Inflammatory macrophage (primary cell): ENCODE measurements around the gene FKTN.
A peak's percentile ranks its signal among the peaks of the same experiment; 100 is the strongest.

Experiments
- DNase-seq, 2 donors: peaks; one replicate each; pipeline ENCODE4 v3.0.0-alpha.2; 2020 to 2022

Gene FKTN

DNA sequence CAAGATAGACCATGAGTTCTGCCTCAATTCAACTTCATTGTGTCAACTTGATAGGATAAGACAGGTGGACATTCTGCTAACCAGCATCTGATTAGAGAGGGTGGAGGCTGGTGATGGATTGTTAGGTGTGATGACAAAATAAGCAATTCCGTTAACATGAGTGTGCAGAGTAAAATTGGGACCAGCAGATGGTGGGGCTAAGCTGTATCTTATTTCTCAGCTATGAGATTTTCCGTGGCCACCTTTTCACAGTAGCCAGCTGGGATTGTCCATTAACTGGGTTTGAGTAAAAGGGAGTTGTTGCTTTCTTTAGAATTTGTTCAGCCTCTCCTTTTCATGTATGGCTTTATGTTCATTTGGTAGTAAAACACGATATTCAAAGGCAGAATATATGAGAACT, 75.5 kb downstream of the FKTN start:
- no peak for DNase-seq

DNA sequence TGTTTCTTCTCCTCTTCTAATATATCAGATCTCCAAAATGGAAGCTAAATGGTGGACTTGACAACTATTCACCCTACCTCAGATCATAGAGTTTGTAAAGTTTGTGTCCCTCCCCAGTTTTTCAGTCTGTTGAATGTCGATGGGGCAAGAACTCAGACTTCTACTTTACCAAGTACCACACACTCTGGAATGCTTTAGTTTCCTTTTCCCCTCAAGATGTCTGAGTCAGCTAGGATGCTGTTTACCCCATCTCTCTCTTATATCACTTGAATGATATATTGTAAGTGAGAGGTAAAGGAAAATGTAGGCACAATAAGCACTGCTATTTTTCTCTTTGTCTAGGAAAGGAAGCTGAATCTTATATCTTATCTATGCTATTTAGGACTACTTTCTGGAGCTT, 78.4 kb downstream of the FKTN start:
- DNase-seq, result no peak

DNA sequence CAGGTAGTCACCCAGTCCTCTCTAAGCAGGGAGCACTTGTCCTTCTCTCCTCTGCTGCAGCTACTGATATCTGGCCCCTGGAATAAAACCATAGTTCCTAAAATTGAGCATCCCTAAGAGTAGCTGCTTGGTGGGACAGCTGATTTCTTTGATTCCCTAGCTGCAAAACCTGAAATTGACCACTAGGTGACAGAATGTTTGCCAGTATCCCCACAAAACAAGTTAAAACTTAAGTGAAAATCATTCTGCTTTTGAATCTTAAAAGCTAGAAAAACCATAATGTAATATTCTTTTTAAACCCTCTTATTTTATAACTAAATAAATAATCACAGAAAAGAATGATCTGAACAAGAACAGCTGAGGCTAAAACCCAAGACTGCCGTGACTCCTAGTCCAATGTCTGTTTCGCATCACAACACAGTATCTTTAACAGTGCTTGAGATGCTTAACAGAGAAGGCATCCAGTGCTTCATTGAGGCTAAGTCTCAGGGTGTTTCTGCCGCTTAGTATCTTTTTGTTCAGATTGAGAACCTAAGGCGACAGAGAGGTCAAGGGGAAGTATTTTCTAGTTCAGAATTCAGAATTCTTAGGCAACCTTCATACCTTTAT, 80.0 kb downstream of the FKTN start:
- DNase-seq, result no peak

DNA sequence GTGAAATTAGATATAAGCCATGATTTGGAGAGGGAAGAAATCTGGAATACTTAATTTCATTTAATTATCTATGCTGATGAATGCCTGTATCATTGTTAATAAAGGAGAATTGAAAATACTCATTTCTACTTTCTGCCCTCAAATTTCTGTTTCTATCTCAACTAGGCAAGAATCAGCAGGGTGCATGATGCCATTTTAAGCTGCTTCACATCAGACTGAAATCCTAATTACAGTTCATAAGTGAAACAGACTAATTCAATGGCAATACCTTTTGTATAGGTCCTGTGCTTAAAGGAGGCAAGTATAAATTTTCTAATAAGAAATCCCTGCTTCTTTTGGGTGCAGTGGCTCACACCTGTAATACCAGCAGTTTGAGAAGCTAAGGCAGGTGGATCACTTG, 82.0 kb downstream of the FKTN start:
- DNase-seq, result no peak

DNA sequence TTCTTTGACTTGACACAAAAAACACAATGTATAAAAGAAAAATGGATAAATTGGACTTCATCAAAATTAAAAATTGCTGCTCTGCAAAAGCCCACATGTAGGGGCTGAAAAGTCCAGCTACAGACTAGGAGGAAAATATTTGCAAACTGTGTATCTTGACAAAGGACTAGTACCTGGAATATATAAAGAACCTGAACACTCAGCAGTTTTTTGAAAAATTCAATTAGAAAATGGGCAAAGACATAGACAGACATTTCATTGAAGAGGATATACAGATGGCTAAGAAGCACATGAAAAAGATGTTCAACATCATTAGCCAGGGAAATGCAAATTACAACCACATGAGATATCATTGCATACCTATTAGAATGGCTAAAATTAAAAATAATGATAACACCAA, 85.9 kb downstream of the FKTN start:
- DNase-seq, result no peak

DNA sequence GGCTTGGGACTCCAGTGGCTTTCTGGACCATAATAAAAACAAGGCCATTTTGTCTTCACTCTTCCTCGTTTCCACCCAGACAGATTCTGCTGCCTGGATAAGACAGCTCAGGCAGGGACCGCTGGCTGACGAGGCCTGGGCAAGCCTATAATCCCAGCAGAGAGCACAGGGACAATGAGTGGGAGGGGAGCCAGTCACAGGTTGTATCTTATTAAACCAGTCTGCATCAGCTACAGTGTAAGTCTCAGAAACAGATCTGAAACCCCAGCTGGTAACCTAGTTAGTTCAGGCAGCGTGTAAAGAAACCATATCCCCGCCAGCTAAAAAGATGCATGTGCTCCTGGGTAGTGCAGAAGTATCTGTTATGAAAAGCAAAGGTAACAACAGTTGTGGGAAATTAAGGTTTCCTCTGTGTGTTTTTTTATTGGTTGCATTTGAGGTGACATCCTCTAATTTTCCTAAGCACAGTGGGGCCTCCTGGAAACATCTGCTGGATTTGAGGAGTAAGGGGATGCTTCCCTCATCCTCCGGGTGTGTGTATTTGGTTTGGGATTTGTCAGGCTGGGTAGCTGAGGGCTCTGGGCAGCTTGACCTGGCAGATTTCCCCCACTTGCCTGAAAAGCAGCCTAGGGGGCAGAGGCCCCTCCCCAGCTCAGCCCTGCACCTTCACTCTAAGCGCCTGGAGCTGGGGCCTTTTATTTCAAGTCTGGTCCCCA, 89.1 kb downstream of the FKTN start:
- DNase-seq, result no peak

DNA sequence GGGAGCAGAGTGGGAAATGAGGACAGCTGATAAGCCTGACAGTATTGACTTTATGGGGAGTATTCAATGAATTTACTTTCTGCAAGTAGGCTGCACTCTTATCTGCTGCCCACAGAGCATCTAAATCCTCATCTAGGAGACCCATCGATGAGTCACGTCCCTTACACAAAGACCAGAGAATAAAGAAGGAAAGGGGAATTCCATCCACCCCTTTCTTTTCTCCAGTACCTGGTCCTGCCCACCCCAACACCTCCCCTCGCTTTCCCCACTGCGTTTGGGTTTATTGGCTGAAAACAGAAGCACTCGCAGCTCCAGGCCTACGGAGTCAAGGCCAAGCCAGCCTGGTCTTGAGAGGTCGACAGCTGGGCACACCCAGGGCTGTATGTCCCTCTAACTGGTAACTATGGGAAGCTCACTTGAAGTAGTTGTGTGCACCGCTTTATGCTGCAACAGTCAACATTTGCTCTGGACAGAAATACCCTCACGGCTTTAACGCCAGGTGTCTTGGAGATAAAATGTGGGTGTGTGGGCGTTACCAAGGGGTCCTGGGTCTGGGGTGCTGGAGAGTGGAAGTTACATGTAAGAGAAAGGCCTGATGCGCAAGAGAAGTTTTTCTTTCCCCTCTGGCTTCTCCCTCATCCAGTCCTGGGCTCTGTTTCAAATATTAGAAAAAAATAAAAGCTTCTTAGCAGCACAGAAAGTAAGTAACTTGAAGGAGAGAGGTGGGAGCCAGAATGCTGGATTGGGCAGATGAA, 89.8 kb downstream of the FKTN start:
- no peak for DNase-seq

DNA sequence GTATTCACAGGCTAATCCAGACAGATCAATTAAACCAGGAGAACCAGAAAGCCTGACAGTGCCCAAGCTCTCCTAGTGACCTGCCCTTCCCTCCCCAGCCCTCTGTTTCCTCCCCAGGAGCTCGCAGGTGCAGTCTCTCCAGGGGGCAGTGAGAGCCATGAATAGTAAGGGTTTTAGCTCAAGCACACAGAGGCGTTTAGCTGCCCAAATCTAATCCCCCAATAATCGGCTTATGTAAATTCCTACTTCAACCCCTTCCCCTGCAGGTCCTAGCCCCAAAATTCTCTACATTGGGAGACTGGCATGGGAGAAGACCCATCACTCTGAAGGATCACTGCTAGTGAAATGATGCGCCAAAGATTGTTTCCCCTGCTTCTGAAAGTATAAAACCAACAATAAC, 93.9 kb downstream of the FKTN start:
- DNase-seq, result no peak

DNA sequence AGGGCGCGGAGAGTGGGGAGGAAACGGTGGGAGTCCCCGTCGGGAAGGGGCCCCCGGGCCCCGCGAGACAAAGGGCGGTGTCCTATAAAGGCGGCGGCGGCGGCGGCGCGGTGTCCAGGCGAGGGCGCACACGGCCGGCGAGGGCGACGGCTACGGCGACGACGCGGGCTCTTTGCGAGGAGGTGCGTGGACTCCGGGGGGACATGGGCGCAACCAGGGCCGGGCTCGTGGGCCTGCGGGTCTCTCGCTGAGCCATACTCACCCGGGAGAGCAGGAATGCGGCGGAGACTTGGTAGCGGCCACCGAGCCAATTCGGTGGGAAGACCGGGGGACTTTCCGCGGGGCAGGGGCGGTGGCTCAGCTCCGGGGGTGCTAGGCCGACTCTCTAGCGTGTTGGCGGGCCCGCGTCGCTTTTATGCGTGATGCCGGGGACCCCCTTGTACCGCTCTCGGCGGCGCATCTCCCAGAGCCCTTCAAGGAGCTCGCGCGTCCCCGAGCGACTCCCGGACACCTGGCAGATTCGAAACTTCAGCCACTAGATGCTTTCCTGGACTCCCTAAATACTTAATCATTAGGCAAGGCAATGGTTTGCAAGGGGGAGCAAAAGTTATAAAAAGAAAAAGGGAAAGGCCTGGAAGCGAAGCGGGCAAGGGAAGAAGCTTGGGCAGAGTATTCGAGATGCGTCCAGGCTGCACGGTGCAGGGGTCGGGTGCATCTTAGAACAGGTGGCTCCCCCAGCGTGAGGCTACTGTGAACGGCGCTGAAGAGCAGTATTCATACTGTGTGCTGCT, 98.4 kb downstream of the FKTN start:
- peak in 1 of 2 donors; percentile 25 for DNase-seq

DNA sequence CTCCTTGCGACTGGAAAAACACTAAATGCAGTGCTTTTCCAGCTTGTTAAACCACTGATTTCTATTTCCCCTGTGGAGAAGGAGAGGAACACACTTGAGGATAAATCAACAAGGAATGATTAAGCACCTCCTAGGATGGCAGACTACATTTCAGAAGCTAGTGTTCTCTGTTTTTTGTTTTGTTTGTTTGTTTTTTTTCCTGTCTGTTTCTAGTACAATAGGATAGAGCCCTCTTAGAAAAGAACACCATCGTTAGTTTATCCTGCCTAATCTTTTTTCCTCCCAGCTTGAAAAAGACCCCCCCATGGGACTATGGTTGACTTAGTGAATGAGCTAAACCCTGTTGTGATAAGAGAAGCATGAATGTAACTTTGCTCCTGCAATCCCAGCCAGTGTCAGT, 100.4 kb downstream of the FKTN start:
- DNase-seq, result no peak

DNA sequence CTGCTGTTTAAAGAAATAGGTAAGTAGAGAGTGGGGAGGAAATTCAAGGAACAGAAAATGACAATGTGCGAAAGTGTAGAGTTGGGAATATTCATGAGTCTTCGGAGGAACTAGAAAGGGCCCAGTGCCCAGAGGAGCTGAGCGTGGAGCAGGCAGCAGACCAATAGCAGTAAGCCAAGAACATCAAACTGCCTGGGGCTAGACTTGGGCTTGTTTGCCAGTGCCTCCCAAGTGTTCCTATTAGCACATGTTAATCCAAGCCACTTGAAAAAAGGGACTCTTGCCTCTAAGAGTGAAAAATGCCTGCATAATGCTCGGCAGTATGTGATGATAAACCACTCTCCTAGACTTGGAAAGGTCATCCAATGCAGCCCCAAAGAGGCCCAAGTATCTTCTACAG, 103.1 kb downstream of the FKTN start:
- no peak for DNase-seq

DNA sequence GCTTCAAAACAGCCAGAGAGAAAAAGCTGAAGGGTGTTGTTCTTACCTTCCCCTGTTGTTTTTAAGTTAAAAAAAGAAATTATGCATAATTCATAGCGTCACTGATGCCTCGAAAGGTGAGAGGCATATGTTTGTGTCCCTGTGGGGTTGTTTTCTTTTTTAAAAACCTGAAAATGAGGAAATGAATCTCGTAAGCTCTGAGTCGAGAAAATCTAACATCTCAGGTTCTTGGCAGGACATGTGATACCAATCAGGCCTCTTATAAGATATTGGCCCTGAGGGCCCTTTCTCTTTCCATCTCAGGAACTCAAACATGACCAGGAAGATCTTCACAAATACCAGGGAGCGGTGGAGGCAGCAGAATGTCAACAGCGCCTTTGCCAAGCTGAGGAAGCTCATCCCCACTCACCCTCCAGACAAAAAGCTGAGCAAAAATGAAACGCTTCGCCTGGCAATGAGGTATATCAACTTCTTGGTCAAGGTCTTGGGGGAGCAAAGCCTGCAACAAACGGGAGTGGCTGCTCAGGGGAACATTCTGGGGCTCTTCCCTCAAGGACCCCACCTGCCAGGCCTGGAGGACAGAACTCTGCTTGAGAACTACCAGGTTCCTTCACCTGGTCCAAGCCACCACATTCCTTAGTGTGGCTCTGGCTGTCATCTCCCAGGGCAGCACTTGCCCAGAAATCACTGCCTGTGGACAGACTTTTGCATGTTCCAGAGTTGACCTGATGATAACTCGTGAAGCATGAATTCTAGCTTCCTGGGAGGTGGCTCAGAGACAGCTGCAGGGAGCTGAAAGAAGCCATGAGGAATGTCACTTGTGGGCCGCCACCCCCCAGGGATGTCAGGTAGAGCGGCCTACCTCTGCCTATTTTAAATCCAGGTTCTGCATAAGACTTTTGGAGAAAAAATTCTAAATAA, 104.5 kb downstream of the FKTN start, which contains the start of gene TAL2:
Gene TAL2 (plus strand): TSS at position 274 of the 921 bp plus-strand sequence. CDS start 40 bp downstream, at position 314.
- DNase-seq, result no peak

DNA sequence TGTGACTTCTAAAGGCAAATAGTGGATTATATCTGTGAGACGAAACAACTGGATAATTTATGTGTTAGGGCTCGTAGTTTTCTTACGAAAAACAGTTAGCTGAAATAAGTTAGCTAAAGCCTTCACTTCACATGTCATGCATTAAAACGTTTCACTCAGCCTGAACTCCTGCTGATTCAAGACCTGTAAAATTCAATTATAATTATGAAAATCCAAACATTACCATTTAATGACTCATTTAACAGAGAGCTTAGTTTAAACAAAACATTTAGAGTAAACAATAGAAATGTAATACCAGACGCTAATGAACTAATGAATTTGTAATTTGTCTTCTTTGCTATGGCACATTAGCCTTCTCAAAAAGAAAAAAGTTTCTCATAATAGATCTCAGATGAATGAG, 106.0 kb downstream of the FKTN start:
- no peak for DNase-seq

DNA sequence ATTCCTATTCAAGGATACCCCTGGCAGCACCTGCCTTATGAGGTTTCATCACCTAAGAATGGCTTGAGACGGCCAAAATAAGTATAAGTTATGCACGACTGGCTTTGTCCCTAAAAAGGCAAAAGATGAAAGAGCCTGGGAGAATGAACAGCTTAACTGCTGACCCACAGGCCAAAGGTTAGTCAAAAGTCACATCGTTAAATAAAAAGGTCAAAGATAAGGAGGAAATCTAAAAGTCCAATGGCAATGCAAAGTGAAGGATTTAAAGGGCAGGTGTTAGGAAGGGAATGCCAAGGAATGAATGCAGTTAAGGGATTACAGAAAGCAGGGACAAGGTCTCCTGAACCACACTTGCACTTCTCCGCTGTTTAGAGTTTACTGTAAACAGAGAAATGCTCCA, 109.9 kb downstream of the FKTN start:
- no peak for DNase-seq

DNA sequence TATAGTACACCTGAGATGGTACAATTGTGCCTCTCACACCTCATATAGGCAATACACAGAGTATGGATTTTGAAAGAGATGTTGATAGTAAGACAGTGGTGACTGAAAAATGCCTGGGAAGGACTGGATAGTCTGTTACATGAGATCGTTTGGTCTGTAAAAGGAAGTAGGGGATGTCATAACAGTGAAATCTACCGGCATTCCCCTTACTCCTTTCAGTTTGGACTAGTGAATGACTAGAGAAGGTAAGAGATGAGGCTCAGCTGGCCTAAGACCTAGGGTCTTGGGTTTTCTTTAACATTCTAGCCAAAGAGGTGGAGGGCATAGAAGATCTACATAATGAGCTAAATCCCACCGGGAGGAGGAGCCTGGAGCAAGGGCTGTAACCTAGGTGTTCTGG, 112.4 kb downstream of the FKTN start:
- no peak for DNase-seq

DNA sequence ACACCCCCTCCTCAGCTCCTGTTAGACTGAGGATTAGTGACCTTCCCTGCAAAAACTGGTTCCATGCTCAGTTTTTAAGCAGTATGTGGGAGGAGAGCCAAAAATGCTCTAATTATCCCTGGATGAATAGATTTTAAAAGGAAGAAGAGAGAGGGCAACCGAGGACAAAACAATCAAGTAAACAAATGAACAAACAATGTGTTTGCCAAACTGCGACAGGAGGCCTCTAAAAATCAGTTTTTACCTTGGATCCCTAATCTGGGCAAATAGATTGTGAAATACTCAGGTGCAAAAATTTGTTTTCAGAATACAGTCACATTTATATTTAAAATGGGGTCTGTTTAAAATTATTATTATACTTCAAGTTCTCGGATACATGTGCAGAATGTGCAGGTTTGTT, 112.8 kb downstream of the FKTN start:
- no peak for DNase-seq

DNA sequence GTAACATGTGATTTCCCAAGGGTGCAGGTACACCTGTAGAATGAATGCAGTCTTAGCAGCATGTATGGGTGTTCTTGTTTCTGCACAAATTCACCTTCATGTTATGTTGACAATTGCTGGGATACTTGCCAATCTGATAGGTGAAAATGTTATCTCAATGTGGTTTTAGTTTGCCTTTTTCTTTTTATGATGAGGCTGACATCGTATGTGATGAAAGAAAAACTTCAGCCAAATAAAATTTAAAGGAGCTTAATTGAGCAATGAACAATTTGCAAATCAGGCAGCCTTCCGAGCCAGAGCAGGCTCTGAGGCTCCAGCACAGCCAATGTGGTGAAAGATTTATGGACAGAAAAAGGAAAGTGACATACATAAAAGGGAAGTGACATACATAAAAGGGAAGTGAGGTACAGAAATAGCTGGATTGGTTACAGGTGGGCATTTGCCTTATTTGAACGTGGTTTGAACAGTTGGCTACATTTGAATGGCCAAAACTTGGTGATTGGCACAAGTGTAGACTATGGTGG, 114.8 kb downstream of the FKTN start:
- DNase-seq, result peak; percentile 14 to 23

DNA sequence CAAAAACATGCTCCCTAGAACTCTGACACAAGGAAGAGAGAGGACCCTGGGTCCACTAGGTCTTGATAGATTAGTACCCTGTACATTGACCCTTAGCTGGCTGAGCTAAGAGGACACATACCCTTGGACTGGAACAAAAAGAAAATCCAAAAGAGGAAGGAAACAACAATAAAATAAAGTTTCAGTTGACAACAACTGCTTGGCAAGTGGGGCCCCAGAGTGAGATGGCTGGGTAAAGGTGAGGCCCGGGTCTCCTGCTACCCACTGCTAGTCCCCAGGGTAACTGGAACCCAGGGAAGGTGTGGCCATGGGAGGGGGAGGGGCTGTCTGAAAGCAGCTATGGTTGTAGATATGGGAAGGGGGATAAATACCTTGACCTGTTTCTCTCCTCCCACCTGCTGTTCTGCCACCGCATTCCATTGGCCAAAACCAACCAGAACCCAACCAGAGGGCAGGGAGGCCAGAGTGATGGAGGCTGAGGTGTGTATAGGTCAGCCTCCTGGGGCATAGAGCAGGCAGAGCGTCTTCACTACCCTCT, 116.0 kb downstream of the FKTN start:
- DNase-seq, result no peak

DNA sequence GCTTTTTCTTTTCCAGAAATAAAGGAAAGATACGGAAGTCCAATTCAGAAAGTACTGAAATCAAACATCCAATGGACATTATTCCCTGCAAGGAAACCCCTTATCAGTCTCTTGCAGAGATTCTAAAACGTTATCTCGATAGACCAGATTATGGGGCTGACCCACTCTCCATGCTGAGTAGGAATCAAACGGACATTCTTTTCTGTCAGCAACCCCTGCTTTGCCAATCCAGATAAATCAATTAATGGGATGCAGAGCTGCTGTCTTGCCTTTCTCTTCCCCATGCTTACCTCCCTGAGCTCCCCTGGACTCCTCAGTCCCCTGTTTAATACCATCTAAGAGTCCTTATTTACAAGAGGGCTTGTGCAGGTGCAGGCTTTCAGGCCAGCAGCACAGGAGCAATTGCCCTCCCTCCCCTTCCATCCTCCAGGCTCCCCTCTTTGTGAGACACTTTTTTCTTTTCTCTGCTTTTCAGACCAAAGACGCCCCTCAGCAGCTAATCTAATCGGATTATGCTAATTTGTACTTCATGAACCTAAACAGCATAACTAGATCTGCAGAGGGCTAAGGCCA, 118.5 kb downstream of the FKTN start:
- DNase-seq, result no peak

DNA sequence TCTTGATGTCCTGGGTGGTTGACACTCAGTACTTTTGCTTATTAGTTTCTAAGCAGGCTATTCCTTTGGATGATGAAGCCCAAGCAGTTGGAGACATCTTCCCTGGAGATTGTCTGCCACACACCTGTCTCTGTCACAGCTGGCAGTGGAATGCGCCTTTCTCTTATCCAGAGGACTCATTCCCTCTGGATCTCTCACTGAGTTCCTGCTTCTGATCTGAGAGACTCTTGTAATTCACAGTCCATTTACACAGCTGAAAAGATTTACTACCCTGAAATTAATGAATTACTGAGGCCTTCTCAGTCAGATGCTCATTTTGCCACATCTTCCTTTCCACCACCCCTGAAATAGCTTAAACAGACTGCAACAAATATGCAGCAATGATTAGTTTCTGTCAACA, 120.2 kb downstream of the FKTN start:
- no peak for DNase-seq

DNA sequence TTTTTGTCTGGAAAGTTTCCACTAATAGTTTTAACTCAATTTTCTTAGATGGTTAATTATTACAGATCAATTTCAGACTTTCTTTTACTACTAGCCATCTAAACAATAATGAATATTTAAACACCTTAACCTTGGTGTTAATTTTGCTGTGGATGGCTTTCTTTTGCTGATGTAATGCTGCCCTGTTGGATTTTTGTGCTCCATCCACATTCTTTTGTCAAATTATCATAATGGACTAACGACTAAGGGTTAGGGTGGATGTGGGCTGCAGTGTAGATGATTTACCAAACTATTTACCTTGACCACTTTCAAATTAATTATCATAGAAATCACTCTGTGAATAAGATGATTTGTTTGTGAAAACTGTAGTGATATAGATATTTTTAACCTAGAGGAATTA, 120.8 kb downstream of the FKTN start:
- DNase-seq, result no peak
